Activated CD8-positive, alpha-beta memory T cell treated with anti-CD3 and anti-CD28 coated beads, Interleukin-2, amount 10 ng/mL, durations not matched to agents 7 days and 5 days (primary cell): ENCODE data around the gene MAU2. TPM values are rescaled to one million over a fixed set of nuclear protein-coding genes. Genes with fewer than 3 reads are reported as not detected.

Experiments
- ATAC-seq: fragments of 150-1000 bp; cut with Tn5 transposase; one replicate; pipeline ENCODE4 v1.10.0; 2021; ENCODE audit warnings: moderate library complexity
- CTCF ChIA-PET: fragments of 350-600 bp; sonication (Branson Sonifier 250); formaldehyde crosslinking; loops from one replicate; lab custom pipeline; 2021; ENCODE audit warnings: antibody characterized with exemption; lab: Charles Lee
- DNase-seq: peaks from one replicate; pipeline ENCODE4 v3.0.0-alpha.2; 2020
- H3K27ac Mint-ChIP-seq: one replicate; pipeline ENCODE4 v1.8.0; 2021; ENCODE audit warnings: mild to moderate bottlenecking, mixed read lengths
- H3K27me3 Mint-ChIP-seq: one replicate; pipeline ENCODE4 v1.8.0; 2021; ENCODE audit warnings: mixed read lengths
- H3K36me3 Mint-ChIP-seq: one replicate; pipeline ENCODE4 v1.8.0; 2021; ENCODE audit warnings: mild to moderate bottlenecking, mixed read lengths
- H3K4me1 Mint-ChIP-seq: one replicate; pipeline ENCODE4 v1.8.0; 2021; ENCODE audit warnings: mixed read lengths
- H3K4me3 Mint-ChIP-seq: one replicate; pipeline ENCODE4 v1.8.0; 2021; ENCODE audit warnings: mild to moderate bottlenecking, moderate library complexity, mixed read lengths
- H3K9me3 Mint-ChIP-seq: one replicate; pipeline ENCODE4 v1.8.0; 2022; ENCODE audit warnings: low read depth, mixed read lengths
- total RNA-seq, 2 experiments: library from RNA; stranded (reverse); gene quantifications; one replicate each; pipeline ENCODE4 v1.2.3, GENCODE V29; 2021

MAU2 gene
- total RNA-seq, 2 experiments from 2014 or later: 80.6 to 82.4 TPM

- DNase-seq: no peak
- Mint-ChIP-seq H3K27me3 (no peaks in the 10 kb centered on the region), H3K4me1 (peaks cover 47% of the 10 kb centered on the region), H3K36me3 (peaks cover 25% of the 10 kb centered on the region), H3K9me3 (no peaks in the 10 kb centered on the region), H3K4me3 (peak overlapping the region; percentile 91), H3K27ac (peak overlapping the region; percentile 83)
- no peak for ATAC-seq
- CTCF ChIA-PET: interaction anchor here (0.6 to 1.1 kb wide), 3 partner anchors 21 to 169 kb away, joined by 3 to 4 read pairs (median 3); no protein-coding TSS in a partner anchor
These were observed 530 bp downstream of the MAU2 start for GRCh38 chr19:19321141-19321577.

GRCh38 chr19:19324059-19324770 is 3.6 kb downstream of the MAU2 start:
- Mint-ChIP-seq H3K4me3 (no peak overlapping the region), H3K27me3 (no peaks in the 10 kb centered on the region), H3K36me3 (peaks cover 35% of the 10 kb centered on the region), H3K4me1 (peaks cover 51% of the 10 kb centered on the region), H3K9me3 (no peaks in the 10 kb centered on the region), H3K27ac (peak overlapping the region; percentile 0)
- no peak for ATAC-seq
- DNase-seq: no peak
- CTCF ChIA-PET: interaction anchor here (0.9 kb wide), 1 partner anchor 9 kb away, joined by 3 read pairs; no protein-coding TSS in a partner anchor

GRCh38 chr19:19327672-19328071 is 7.0 kb downstream of the MAU2 start:
- Mint-ChIP-seq H3K4me1 (peaks cover 39% of the 10 kb centered on the region), H3K27ac (no peak overlapping the region), H3K9me3 (no peaks in the 10 kb centered on the region), H3K36me3 (peaks cover 37% of the 10 kb centered on the region), H3K4me3 (no peak overlapping the region), H3K27me3 (no peaks in the 10 kb centered on the region)
- CTCF ChIA-PET: interaction anchor here (1.5 kb wide), 1 partner anchor 15 kb away, joined by 5 read pairs; no protein-coding TSS in a partner anchor
- no peak for ATAC-seq
- DNase-seq: no peak

- Mint-ChIP-seq H3K9me3 (no peaks in the 10 kb centered on the region), H3K36me3 (peaks cover 29% of the 10 kb centered on the region), H3K4me3 (peak overlapping the region; percentile 52), H3K27me3 (no peaks in the 10 kb centered on the region), H3K4me1 (peaks cover 31% of the 10 kb centered on the region), H3K27ac (peak overlapping the region; percentile 84)
- CTCF ChIA-PET: interaction anchor here (1.1 kb wide), 1 partner anchor 161 kb away, joined by 4 read pairs; no protein-coding TSS in a partner anchor
- DNase-seq (no peak), ATAC-seq (peak; percentile 72)
These were observed 8.5 kb downstream of the MAU2 start for GRCh38 chr19:19329126-19329525.

- H3K4me1 Mint-ChIP-seq: peaks cover 2% of the 10 kb centered on the region
- H3K9me3 Mint-ChIP-seq: no peaks in the 10 kb centered on the region
- no peak overlapping the region for H3K4me3 Mint-ChIP-seq
- CTCF ChIA-PET: interaction anchor here (1.0 to 1.1 kb wide), 2 partner anchors 26 to 156 kb away, joined by 3 read pairs; no protein-coding TSS in a partner anchor
- peak overlapping the region; percentile 40 for H3K27ac Mint-ChIP-seq
- no peaks in the 10 kb centered on the region for H3K27me3 Mint-ChIP-seq
- DNase-seq (no peak), ATAC-seq (no peak)
- H3K36me3 Mint-ChIP-seq: peaks cover 16% of the 10 kb centered on the region
These were observed 13.7 kb downstream of the MAU2 start for GRCh38 chr19:19334063-19334988.

DNA sequence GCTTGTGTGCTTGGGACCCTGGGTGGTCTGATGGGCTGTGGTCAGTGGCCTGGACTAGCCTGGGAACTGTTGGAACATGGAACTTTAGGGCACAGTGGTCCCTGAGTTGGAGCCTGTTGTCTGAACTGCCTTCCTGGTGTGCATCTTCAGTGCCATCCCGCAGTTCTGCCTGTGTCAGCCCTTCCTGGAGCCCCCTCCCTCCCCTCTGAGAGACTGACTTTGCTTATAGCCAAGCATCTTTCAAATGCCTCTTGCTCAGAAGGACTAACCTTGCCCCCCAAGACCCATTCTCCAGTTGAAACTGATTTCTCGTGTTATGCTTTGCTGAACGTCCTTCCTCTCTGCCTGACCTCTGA is 14.3 kb downstream of the MAU2 start:
- H3K36me3 Mint-ChIP-seq: peaks cover 14% of the 10 kb centered on the region
- no peak overlapping the region for H3K4me3 Mint-ChIP-seq
- no peak overlapping the region for H3K27ac Mint-ChIP-seq
- ATAC-seq (no peak), DNase-seq (no peak)
- CTCF ChIA-PET: no interaction called here
- H3K27me3 Mint-ChIP-seq: no peaks in the 10 kb centered on the region
- H3K4me1 Mint-ChIP-seq: no peaks in the 10 kb centered on the region
- no peaks in the 10 kb centered on the region for H3K9me3 Mint-ChIP-seq

- H3K36me3 Mint-ChIP-seq: peaks cover 14% of the 10 kb centered on the region
These were observed 15.0 kb downstream of the MAU2 start for GRCh38 chr19:19335408-19336158.

DNA sequence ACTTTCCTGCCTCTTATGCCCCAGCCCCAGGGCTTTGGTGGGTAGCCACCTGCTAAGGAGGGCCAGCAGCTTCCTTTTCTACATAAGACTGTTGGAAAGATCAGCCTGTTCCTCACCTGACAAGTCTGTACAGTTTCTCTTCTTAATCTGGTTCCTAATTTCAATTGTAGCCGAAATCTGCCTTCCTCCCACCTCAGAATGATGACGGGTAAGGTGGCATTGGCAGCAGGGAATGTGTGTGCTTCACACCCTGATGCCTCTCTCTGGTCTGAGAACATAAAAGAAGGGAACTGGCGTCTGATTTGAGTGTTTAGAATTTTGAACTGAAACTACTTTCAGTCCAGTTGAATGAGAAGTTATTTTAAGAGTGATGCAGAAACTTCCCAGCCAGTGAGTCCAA is 16.0 kb downstream of the MAU2 start:
- no peak overlapping the region for H3K4me3 Mint-ChIP-seq
- no peak for DNase-seq
- CTCF ChIA-PET: no interaction called here
- no peak overlapping the region for H3K27ac Mint-ChIP-seq
- H3K9me3 Mint-ChIP-seq: no peaks in the 10 kb centered on the region
- no peak for ATAC-seq
- H3K27me3 Mint-ChIP-seq: no peaks in the 10 kb centered on the region
- H3K4me1 Mint-ChIP-seq: no peaks in the 10 kb centered on the region
- peaks cover 14% of the 10 kb centered on the region for H3K36me3 Mint-ChIP-seq

More at GRCh38 chr19:19335408-19336158, 15.0 kb downstream of the MAU2 start:
- DNase-seq: no peak
- ATAC-seq: no peak
- no peaks in the 10 kb centered on the region for H3K4me1 Mint-ChIP-seq
- H3K4me3 Mint-ChIP-seq: no peak overlapping the region
- H3K9me3 Mint-ChIP-seq: no peaks in the 10 kb centered on the region
- H3K27me3 Mint-ChIP-seq: no peaks in the 10 kb centered on the region
- CTCF ChIA-PET: no interaction called here
- no peak overlapping the region for H3K27ac Mint-ChIP-seq

- Mint-ChIP-seq H3K4me1 (no peaks in the 10 kb centered on the region), H3K4me3 (no peak overlapping the region), H3K27me3 (no peaks in the 10 kb centered on the region), H3K27ac (no peak overlapping the region), H3K36me3 (peaks cover 14% of the 10 kb centered on the region), H3K9me3 (no peaks in the 10 kb centered on the region)
- ATAC-seq (no peak), DNase-seq (no peak)
- CTCF ChIA-PET: no interaction called here
These were observed 16.5 kb downstream of the MAU2 start for GRCh38 chr19:19337120-19337519.

DNA sequence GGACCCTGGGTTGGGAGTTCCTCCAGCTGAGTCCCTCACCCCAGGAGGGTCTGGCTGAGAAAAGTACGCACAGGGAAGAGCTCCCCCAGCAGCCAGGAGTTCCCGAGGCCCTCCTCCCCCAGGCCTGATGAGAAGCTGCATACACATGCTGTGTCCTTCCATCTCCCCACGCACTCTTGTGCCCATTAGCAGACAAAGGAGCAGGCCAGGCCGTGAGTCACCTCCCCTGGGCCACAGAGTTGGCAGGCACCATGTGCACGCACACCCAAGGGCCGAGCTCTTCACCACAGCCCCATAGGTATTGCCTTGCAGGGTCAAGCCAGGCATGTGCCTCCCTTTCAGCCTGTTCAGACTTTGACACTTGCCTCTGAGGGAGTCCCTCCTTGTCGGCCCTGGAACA is 17.5 kb downstream of the MAU2 start:
- CTCF ChIA-PET: no interaction called here
- Mint-ChIP-seq H3K27ac (no peak overlapping the region), H3K9me3 (no peaks in the 10 kb centered on the region), H3K36me3 (peaks cover 14% of the 10 kb centered on the region), H3K27me3 (no peaks in the 10 kb centered on the region), H3K4me3 (no peak overlapping the region), H3K4me1 (no peaks in the 10 kb centered on the region)
- DNase-seq: no peak
- ATAC-seq: no peak

DNA sequence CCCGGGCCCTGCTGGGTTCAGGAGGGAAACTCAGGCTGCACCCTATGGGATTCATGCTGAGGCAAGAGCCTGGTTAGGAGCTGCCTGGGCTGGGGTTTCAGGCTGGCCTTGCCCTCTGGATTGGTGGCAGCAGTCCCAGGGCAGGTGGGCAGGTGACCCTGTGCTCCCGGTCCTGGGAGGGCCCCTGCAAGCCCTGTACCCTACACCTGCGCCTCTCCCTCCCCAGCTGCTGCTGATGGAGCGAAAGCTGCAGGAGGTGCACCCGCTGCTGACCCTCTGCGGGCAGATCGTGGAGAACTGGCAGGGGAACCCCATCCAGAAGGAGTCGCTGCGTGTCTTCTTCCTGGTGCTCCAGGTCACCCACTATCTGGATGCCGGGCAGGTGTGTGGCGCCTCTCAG is 20.4 kb downstream of the MAU2 start:
- no peak overlapping the region for H3K27ac Mint-ChIP-seq
- ATAC-seq (no peak), DNase-seq (no peak)
- no peaks in the 10 kb centered on the region for H3K27me3 Mint-ChIP-seq
- CTCF ChIA-PET: no interaction called here
- H3K36me3 Mint-ChIP-seq: peaks cover 18% of the 10 kb centered on the region
- H3K4me3 Mint-ChIP-seq: no peak overlapping the region
- no peaks in the 10 kb centered on the region for H3K9me3 Mint-ChIP-seq
- H3K4me1 Mint-ChIP-seq: no peaks in the 10 kb centered on the region

DNA sequence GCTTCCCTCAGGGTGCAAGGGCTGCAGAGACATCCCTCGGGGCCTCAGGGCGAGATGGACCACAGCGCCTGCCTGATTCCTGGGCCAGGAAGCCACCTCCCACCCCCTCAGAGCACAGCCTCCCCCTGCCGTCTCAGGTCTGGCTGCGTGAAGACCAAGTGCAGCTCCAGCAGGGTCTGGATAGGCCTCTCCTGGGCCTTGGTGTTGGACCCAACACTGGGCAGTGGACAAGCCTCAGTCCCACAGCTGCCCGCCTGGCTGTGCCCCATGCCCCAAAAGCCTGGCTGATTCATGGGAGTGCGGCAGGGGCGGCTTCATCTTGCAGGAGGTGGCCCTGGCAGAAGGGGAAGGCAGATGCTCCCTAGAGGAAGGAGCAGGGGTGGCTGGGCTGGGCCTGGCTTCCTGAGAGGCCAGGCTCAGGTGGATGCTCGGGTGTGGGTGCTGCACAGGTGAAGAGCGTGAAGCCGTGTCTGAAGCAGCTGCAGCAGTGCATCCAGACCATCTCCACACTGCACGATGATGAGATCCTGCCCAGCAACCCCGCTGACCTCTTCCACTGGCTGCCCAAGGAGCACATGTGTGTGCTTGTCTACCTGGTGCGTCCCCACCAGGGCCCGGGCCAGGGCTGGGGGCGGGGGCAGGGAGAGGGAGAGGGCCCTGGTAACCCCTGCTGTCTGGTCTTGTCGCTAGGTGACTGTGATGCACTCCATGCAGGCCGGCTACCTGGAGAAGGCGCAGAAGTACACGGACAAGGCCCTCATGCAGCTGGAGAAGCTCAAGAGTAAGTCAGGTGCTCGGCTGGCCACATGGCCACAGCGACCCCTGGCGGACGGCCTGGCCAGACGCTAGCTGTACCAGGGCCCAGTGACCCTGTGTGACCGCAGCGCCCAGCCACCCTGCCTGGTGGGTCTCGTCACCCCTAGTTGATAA is 21.7 kb downstream of the MAU2 start:
- no peaks in the 10 kb centered on the region for H3K4me1 Mint-ChIP-seq
- H3K4me3 Mint-ChIP-seq: no peak overlapping the region
- CTCF ChIA-PET: interaction anchor here (0.5 to 0.9 kb wide), 2 partner anchors 15 to 21 kb away, joined by 3 to 5 read pairs; no protein-coding TSS in a partner anchor
- ATAC-seq (no peak), DNase-seq (no peak)
- no peaks in the 10 kb centered on the region for H3K9me3 Mint-ChIP-seq
- H3K27me3 Mint-ChIP-seq: no peaks in the 10 kb centered on the region
- no peak overlapping the region for H3K27ac Mint-ChIP-seq
- peaks cover 17% of the 10 kb centered on the region for H3K36me3 Mint-ChIP-seq
